Spleen (tissue), 7 donors: ENCODE results near the gene GRB10.

Source experiments
- POLR2A ChIP-seq, 3 donors: fragments of 450-650 bp; IDR thresholded peaks; one replicate each; pipeline ENCODE4 v1.5.1; 2017; ENCODE audit warnings: antibody characterized with exemption in 3 of 3, mild to moderate bottlenecking in 1 of 3
- TF ChIP-seq, protein P1 (sequence below), 11 experiments: fragments of 200-600 bp in 7 of 11; fragments of 450-650 bp in 4 of 11; sonication (generic) in 4 of 11; IDR thresholded peaks in 8 of 11; conservative IDR thresholded peaks in 3 of 11; 1 replicate in 7 of 11; 2 replicates in 4 of 11; pipeline versions ENCODE4 v1.4.0 to v1.8.0; 2016 to 2021; ENCODE audit warnings: antibody characterized with exemption in 11 of 11, inconsistent platforms in 4 of 11, mild to moderate bottlenecking in 1 of 11
- donor health status: DM: no; HTN: no; CAD: no; lungs with moderate emphysema.
- donor health status: DM: no; HTN: no; CAD: no.
- donor health status: DM: no; HTN: no; CAD: no.

DNA sequence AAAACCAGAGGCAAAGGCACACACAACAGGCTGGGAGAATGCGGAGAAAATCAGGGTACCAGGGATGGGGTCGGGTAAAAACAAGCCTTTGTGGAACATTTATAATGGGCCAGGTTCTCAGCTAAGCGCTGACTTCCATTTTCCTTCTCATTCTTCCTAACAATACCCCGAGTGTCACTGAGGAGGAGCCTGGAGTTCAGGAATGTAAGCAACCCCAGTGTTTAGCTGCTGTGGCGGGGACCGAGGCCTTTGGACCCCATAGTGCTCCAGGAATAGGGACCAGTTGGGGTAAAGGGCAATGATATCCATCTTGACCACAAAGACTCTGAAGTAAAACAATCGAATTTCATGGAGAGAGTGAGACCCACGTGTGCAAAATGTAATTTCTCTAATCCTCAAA, 34.2 kb downstream of the GRB10 start:
- TF ChIP-seq, protein P1, sequence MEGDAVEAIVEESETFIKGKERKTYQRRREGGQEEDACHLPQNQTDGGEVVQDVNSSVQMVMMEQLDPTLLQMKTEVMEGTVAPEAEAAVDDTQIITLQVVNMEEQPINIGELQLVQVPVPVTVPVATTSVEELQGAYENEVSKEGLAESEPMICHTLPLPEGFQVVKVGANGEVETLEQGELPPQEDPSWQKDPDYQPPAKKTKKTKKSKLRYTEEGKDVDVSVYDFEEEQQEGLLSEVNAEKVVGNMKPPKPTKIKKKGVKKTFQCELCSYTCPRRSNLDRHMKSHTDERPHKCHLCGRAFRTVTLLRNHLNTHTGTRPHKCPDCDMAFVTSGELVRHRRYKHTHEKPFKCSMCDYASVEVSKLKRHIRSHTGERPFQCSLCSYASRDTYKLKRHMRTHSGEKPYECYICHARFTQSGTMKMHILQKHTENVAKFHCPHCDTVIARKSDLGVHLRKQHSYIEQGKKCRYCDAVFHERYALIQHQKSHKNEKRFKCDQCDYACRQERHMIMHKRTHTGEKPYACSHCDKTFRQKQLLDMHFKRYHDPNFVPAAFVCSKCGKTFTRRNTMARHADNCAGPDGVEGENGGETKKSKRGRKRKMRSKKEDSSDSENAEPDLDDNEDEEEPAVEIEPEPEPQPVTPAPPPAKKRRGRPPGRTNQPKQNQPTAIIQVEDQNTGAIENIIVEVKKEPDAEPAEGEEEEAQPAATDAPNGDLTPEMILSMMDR (IDR thresholded peaks at IDR 0.05 in 8 of 11, conservative IDR thresholded peaks at IDR 0.05 in 3 of 11): no peak
- TF ChIP-seq POLR2A (IDR thresholded peaks at IDR 0.05): no peak
